ENCODE data around the gene CDK13. TPM values are rescaled to one million over a fixed set of nuclear protein-coding genes. Genes with fewer than 3 reads are reported as not detected.
"Not testable (repeated sequence)": the region's sequence is repeated elsewhere in the genome, so short reads cannot be mapped to it uniquely, and the experiment has no call there.

Gene CDK13
- total RNA-seq, 1 donor, result 67.3 TPM

GRCh38 chr7:39911167-39911566 is 38.9 kb upstream of the CDK13 start:
- no peak overlapping the region for H3K4me3 ChIP-seq (ENCODE audit: low read depth, low read length)
- TF ChIP-seq CTCF (IDR thresholded peaks at IDR 0.05; ENCODE audit: insufficient read depth, low read length), result no peak
- DNase-seq (ENCODE audit: low read depth), result no peak

- not testable (repeated sequence) for DNase-seq (ENCODE audit: low read depth); H3K4me3 ChIP-seq (ENCODE audit: low read depth, low read length)
Observed at GRCh38 chr7:39915847-39916246, 34.2 kb upstream of the CDK13 start.

- no peak overlapping the region for H3K4me3 ChIP-seq (ENCODE audit: low read depth, low read length)
- TF ChIP-seq CTCF (IDR thresholded peaks at IDR 0.05; ENCODE audit: insufficient read depth, low read length), result no peak
- no peak for DNase-seq (ENCODE audit: low read depth)
Observed at GRCh38 chr7:39919646-39920045, 30.4 kb upstream of the CDK13 start.

GRCh38 chr7:39921506-39922175 is 28.4 kb upstream of the CDK13 start:
- TF ChIP-seq CTCF (IDR thresholded peaks at IDR 0.05; ENCODE audit: insufficient read depth, low read length), result no peak
- DNase-seq (ENCODE audit: low read depth), result no peak
- H3K4me3 ChIP-seq (ENCODE audit: low read depth, low read length), result no peak overlapping the region

- no peak for DNase-seq (ENCODE audit: low read depth)
- H3K4me3 ChIP-seq (ENCODE audit: low read depth, low read length), result no peak overlapping the region
- no peak for TF ChIP-seq CTCF (IDR thresholded peaks at IDR 0.05; ENCODE audit: insufficient read depth, low read length)
Observed at GRCh38 chr7:39922580-39922979, 27.5 kb upstream of the CDK13 start.

GRCh38 chr7:39923091-39923490 is 27.0 kb upstream of the CDK13 start:
- no peak overlapping the region for H3K4me3 ChIP-seq (ENCODE audit: low read depth, low read length)
- DNase-seq (ENCODE audit: low read depth), result no peak
- TF ChIP-seq CTCF (IDR thresholded peaks at IDR 0.05; ENCODE audit: insufficient read depth, low read length), result no peak

GRCh38 chr7:39924122-39924521 is 25.9 kb upstream of the CDK13 start:
- DNase-seq (ENCODE audit: low read depth), result no peak
- no peak for TF ChIP-seq CTCF (IDR thresholded peaks at IDR 0.05; ENCODE audit: insufficient read depth, low read length)
- H3K4me3 ChIP-seq (ENCODE audit: low read depth, low read length), result no peak overlapping the region

All from fibroblast of the aortic adventitia (primary cell).